Activated CD4-positive, alpha-beta T cell treated with anti-CD3 and anti-CD28 coated beads for 36 hours (primary cell): ENCODE measurements around the gene DDIT3. TPM values are rescaled to one million over a fixed set of nuclear protein-coding genes. Genes with fewer than 3 reads are reported as not detected.

ENCODE experiments used
- ATAC-seq: fragments of 200-7000 bp; cut with Tn5 transposase; one replicate; pipeline ENCODE4 v1.10.0; 2021; ENCODE audit warnings: mild to moderate bottlenecking, moderate library complexity
- CTCF ChIA-PET: fragments of 350-600 bp; sonication (Branson Sonifier 250); formaldehyde crosslinking; loops from one replicate; lab custom pipeline; 2021; ENCODE audit warnings: antibody characterized with exemption; lab: Charles Lee
- POLR2A ChIA-PET: fragments of 350-600 bp; sonication (Branson Sonifier 250); formaldehyde crosslinking; loops from one replicate; lab custom pipeline; 2021; ENCODE audit warnings: antibody characterized with exemption, inconsistent platforms; lab: Charles Lee
- DNase-seq: peaks from one replicate; pipeline ENCODE4 v3.0.0-alpha.2; 2020
- H3K27ac Mint-ChIP-seq: one replicate; pipeline ENCODE4 v1.8.0; 2021; ENCODE audit warnings: mixed read lengths
- H3K27me3 Mint-ChIP-seq: one replicate; pipeline ENCODE4 v1.8.0; 2021; ENCODE audit warnings: mixed read lengths
- H3K36me3 Mint-ChIP-seq: one replicate; pipeline ENCODE4 v1.8.0; 2021; ENCODE audit warnings: low read depth, mixed read lengths
- H3K4me1 Mint-ChIP-seq: one replicate; pipeline ENCODE4 v1.8.0; 2021; ENCODE audit warnings: mixed read lengths
- H3K4me3 Mint-ChIP-seq: one replicate; pipeline ENCODE4 v1.8.0; 2021; ENCODE audit warnings: mild to moderate bottlenecking, moderate library complexity, mixed read lengths
- H3K9me3 Mint-ChIP-seq: one replicate; pipeline ENCODE4 v1.8.0; 2021; ENCODE audit warnings: low read depth, mixed read lengths
- intact Hi-C, 2 experiments: fragments of 100-400 bp; cut with DNase I in 1 of 2; cut with micrococcal nuclease in 1 of 2; formaldehyde crosslinking; loops; one replicate each; pipeline versions ENCODE4 v1.14.2 to v1.15.1; 2022 to 2024; cut with DNase I, micrococcal nuclease
- total RNA-seq, 2 experiments: library from RNA; stranded (reverse); gene quantifications; one replicate each; pipeline ENCODE4 v1.2.3, GENCODE V29; 2021

Gene DDIT3
- total RNA-seq, 2 experiments from 2014 or later, result 31.2 to 32.2 TPM

GRCh38 chr12:57547288-57548012 lies 27.1 kb upstream of the DDIT3 start:
- peak overlapping the region; percentile 99 for H3K27ac Mint-ChIP-seq
- POLR2A ChIA-PET, result interaction anchor here (0.5 to 1.8 kb wide), 6 partner anchors 17 to 160 kb away, joined by 3 to 8 read pairs (median 3); partner anchors contain the start of gene DDIT3

GRCh38 chr12:57546438-57547287 lies 26.3 kb upstream of the DDIT3 start, which contains the start of gene DCTN2:
DCTN2 (minus strand) TSS chr12:57547192; CDS start chr12:57547063, 129 bp downstream.
- Mint-ChIP-seq H3K27me3 (peaks cover 13% of the 10 kb centered on the region), H3K4me1 (peaks cover 45% of the 10 kb centered on the region), H3K9me3 (no peaks in the 10 kb centered on the region), H3K36me3 (peaks cover 14% of the 10 kb centered on the region), H3K4me3 (peak within 1 kb of the TSS; percentile 99), H3K27ac (peak within 1 kb of the TSS; percentile 99)
- intact Hi-C loops, result loop anchor here (1.0 to 2.0 kb wide), 10 partner anchors 24 to 266 kb away; partner anchors contain the start of genes DDIT3 (in 1 of the 2), MARS1 (in 1 of the 2), MBD6 (in 1 of the 2) and OS9 (in 1 of the 2)
- CTCF ChIA-PET, result interaction anchor here (0.6 to 1.8 kb wide), 12 partner anchors 8 to 306 kb away, joined by 3 to 11 read pairs (median 4); partner anchors contain the start of genes B4GALNT1 and PIP4K2C
- POLR2A ChIA-PET, result interaction anchor here (0.5 to 1.8 kb wide), 7 partner anchors 16 to 160 kb away, joined by 3 to 8 read pairs (median 4); partner anchors contain the start of gene DDIT3
- peak; percentile 98 for ATAC-seq
- peak; percentile 97 for DNase-seq

More at GRCh38 chr12:57547288-57548012, 27.1 kb upstream of the DDIT3 start:
- no peak for ATAC-seq
- Mint-ChIP-seq H3K9me3 (no peaks in the 10 kb centered on the region), H3K4me3 (peak overlapping the region; percentile 99), H3K36me3 (peaks cover 14% of the 10 kb centered on the region), H3K4me1 (peaks cover 45% of the 10 kb centered on the region), H3K27me3 (peaks cover 13% of the 10 kb centered on the region)
- no peak for DNase-seq
- intact Hi-C loops, result loop anchor here (1.0 to 2.0 kb wide), 10 partner anchors 25 to 267 kb away; partner anchors contain the start of genes DDIT3 (in 1 of the 2), MARS1 (in 1 of the 2), MBD6 (in 1 of the 2) and OS9 (in 1 of the 2)
- CTCF ChIA-PET, result interaction anchor here (0.7 to 1.8 kb wide), 9 partner anchors 9 to 305 kb away, joined by 3 to 11 read pairs (median 3); partner anchors contain the start of gene B4GALNT1

DNA sequence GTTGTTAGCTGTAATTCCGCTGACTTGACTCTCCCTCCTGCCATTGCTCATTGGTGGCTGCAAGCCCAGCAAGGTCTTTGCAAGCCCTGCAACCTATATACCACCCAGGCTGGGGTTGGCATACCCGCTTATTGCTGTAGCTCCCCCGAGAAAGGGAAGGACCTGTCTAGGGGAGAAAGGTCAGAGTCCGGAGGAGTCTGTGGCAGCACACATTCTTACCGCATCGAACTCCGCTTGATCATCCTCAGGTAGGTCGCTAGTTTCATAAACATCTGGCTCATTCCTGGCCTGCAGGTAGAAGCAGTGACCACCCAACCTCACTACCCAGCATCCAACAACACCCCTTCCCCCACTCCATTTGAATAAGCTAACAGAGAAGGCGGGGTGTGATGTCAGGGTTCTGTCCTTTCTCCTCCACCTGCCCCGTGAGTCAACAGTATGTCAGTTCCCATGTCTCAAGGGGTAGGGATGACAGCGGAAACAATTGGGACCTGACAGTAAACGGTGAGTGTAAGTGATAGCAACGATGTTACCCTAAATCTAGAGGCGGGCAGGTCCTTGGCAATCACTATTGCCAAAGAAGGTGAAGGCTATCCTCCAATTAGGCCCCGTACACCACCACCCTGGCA lies 25.6 kb upstream of the DDIT3 start:
- peak overlapping the region; percentile 99 for H3K27ac Mint-ChIP-seq
- peak; percentile 44 for DNase-seq
- intact Hi-C loops, result loop anchor here in 1 of 2 experiments (2.0 kb wide), 1 partner anchor 59 kb away; no protein-coding TSS in a partner anchor
- H3K27me3 Mint-ChIP-seq, result peaks cover 13% of the 10 kb centered on the region
- ChIA-PET POLR2A (interaction anchor here (0.5 to 1.8 kb wide), 3 partner anchors 20 to 144 kb away, joined by 4 to 8 read pairs (median 5); partner anchors contain the start of gene DDIT3), CTCF (interaction anchor here (0.6 to 1.8 kb wide), 9 partner anchors 37 to 306 kb away, joined by 3 to 11 read pairs (median 3); partner anchors contain the start of gene PIP4K2C)
- peaks cover 45% of the 10 kb centered on the region for H3K4me1 Mint-ChIP-seq
- no peak for ATAC-seq
- H3K9me3 Mint-ChIP-seq, result no peaks in the 10 kb centered on the region
- H3K36me3 Mint-ChIP-seq, result peaks cover 16% of the 10 kb centered on the region
- H3K4me3 Mint-ChIP-seq, result peak overlapping the region; percentile 99

- CTCF ChIA-PET, result interaction anchor here (1.7 kb wide), 1 partner anchor 39 kb away, joined by 3 read pairs; no protein-coding TSS in a partner anchor
- POLR2A ChIA-PET, result no interaction called here
- ATAC-seq (no peak), DNase-seq (no peak)
- Mint-ChIP-seq H3K9me3 (no peaks in the 10 kb centered on the region), H3K4me1 (peaks cover 34% of the 10 kb centered on the region), H3K27me3 (peaks cover 1% of the 10 kb centered on the region), H3K27ac (no peak overlapping the region), H3K4me3 (no peak overlapping the region), H3K36me3 (peaks cover 16% of the 10 kb centered on the region)
- intact Hi-C loops, result no loop called here
Measured at GRCh38 chr12:57543581-57543980, 23.3 kb upstream of the DDIT3 start.

GRCh38 chr12:57541717-57542116 lies 21.4 kb upstream of the DDIT3 start:
- H3K9me3 Mint-ChIP-seq, result no peaks in the 10 kb centered on the region
- no peak for DNase-seq
- H3K27me3 Mint-ChIP-seq, result no peaks in the 10 kb centered on the region
- no peak for ATAC-seq
- ChIA-PET POLR2A (no interaction called here), CTCF (interaction anchor here (0.5 kb wide), 1 partner anchor 191 kb away, joined by 3 read pairs; no protein-coding TSS in a partner anchor)
- no peak overlapping the region for H3K27ac Mint-ChIP-seq
- intact Hi-C loops, result no loop called here
- H3K4me3 Mint-ChIP-seq, result no peak overlapping the region
- H3K4me1 Mint-ChIP-seq, result peaks cover 28% of the 10 kb centered on the region
- H3K36me3 Mint-ChIP-seq, result peaks cover 23% of the 10 kb centered on the region

GRCh38 chr12:57541001-57541400 lies 20.7 kb upstream of the DDIT3 start:
- ATAC-seq (no peak), DNase-seq (no peak)
- POLR2A ChIA-PET, result no interaction called here
- intact Hi-C loops, result no loop called here
- CTCF ChIA-PET, result interaction anchor here (1.0 kb wide), 1 partner anchor 411 kb away, joined by 3 read pairs; no protein-coding TSS in a partner anchor
- Mint-ChIP-seq H3K36me3 (peaks cover 20% of the 10 kb centered on the region), H3K4me3 (no peak overlapping the region), H3K27me3 (no peaks in the 10 kb centered on the region), H3K9me3 (no peaks in the 10 kb centered on the region), H3K27ac (no peak overlapping the region), H3K4me1 (peaks cover 24% of the 10 kb centered on the region)

DNA sequence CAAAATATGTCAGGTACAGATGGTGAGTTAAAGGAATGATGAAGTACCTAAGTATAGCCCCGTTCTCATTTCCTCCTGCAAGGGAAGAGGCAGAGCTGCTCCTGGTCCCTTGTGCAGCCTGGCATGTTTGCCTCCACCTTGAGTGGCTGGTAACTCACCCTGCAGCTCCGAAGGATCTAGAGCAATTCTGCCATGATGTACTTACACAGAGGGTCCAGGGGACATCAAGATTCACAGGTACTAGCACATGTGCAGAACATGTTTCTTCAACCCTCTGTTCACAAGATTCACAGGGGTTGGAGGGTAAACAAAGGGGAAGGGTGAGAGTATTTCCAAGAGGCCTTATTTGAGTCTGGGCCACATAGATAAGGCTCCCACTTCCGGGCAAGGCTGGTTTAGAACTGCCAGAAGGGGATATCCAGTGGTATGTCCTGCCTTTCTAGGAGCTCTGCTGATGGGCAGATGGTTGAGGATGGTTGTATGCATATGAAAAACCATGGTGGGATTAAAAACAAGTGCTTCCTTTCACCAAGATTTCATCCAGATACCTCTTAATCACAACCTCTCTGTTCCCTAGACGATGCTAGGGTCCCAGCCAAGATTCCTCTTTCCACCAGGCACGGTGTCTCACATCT lies 18.9 kb upstream of the DDIT3 start:
- no peaks in the 10 kb centered on the region for H3K9me3 Mint-ChIP-seq
- H3K36me3 Mint-ChIP-seq, result peaks cover 22% of the 10 kb centered on the region
- no peak for DNase-seq
- peaks cover 11% of the 10 kb centered on the region for H3K4me1 Mint-ChIP-seq
- ChIA-PET CTCF (interaction anchor here (0.8 to 1.8 kb wide), 5 partner anchors 8 to 217 kb away, joined by 3 to 4 read pairs (median 3); partner anchors contain the start of gene DCTN2), POLR2A (no interaction called here)
- intact Hi-C loops, result no loop called here
- H3K4me3 Mint-ChIP-seq, result no peak overlapping the region
- H3K27me3 Mint-ChIP-seq, result no peaks in the 10 kb centered on the region
- no peak overlapping the region for H3K27ac Mint-ChIP-seq
- peak; percentile 12 for ATAC-seq

DNA sequence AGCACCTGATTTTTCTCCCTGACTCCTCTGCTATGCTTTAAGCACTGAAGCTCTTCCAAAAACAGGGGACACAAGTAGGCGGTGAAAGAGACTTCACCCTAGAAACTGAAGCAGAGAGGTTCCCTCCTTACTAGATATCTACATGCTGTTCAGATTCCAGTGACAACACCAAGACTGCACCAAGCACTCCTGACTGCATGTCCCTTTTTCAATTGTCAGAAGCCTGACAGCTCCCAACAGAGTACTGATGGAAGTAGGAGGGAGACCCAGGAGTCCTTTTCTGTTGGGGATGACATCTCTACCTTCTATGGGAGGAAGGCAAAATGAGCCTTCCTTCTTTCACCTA lies 16.3 kb upstream of the DDIT3 start:
- DNase-seq (no peak), ATAC-seq (no peak)
- POLR2A ChIA-PET, result interaction anchor here (0.5 kb wide), 1 partner anchor 17 kb away, joined by 3 read pairs; the partner anchor contains the start of gene DDIT3
- intact Hi-C loops, result no loop called here
- Mint-ChIP-seq H3K4me1 (peaks cover 2% of the 10 kb centered on the region), H3K27ac (no peak overlapping the region), H3K9me3 (no peaks in the 10 kb centered on the region), H3K27me3 (no peaks in the 10 kb centered on the region), H3K36me3 (peaks cover 37% of the 10 kb centered on the region), H3K4me3 (no peak overlapping the region)
- CTCF ChIA-PET, result interaction anchor here (1.0 kb wide), 1 partner anchor 103 kb away, joined by 4 read pairs; no protein-coding TSS in a partner anchor

GRCh38 chr12:57535764-57536596 lies 15.7 kb upstream of the DDIT3 start:
- Mint-ChIP-seq H3K4me1 (peaks cover 2% of the 10 kb centered on the region), H3K36me3 (peaks cover 37% of the 10 kb centered on the region), H3K4me3 (no peak overlapping the region), H3K27ac (no peak overlapping the region), H3K27me3 (no peaks in the 10 kb centered on the region), H3K9me3 (no peaks in the 10 kb centered on the region)
- intact Hi-C loops, result no loop called here
- CTCF ChIA-PET, result interaction anchor here (0.6 to 1.0 kb wide), 2 partner anchors 11 to 103 kb away, joined by 3 to 4 read pairs; no protein-coding TSS in a partner anchor
- ATAC-seq (no peak), DNase-seq (no peak)
- POLR2A ChIA-PET, result interaction anchor here (0.5 kb wide), 1 partner anchor 16 kb away, joined by 3 read pairs; the partner anchor contains the start of gene DDIT3
